Natural killer cell treated with Interleukin-12 subunit alpha and Interleukin-12 subunit beta and Interleukin-15 and Interleukin-18, amount 100 ng/mL, for 72 hours (primary cell): ENCODE data around the gene SLC2A9. TPM values are rescaled to one million over a fixed set of nuclear protein-coding genes. Genes with fewer than 3 reads are reported as not detected.

Experiments
- ATAC-seq, 2 donors: fragments of 150-1000 bp; cut with Tn5 transposase in 1 of 2; sonication (Bioruptor Pico), chemical (Tn5 transposase) in 1 of 2; 2 replicates each; pipeline ENCODE4 v1.10.0; 2021
- DNase-seq: peaks from one replicate; pipeline ENCODE4 v3.0.0; 2022; ENCODE audit warnings: low spot score
- H3K27ac Mint-ChIP-seq, 2 donors: 1 replicate in 1 of 2; 2 replicates in 1 of 2; pipeline ENCODE4 v1.8.0; 2022; ENCODE audit warnings: mixed read lengths in 2 of 2, mild to moderate bottlenecking in 1 of 2, moderate library complexity in 1 of 2
- H3K27me3 Mint-ChIP-seq, 2 donors: 1 replicate in 1 of 2; 2 replicates in 1 of 2; pipeline ENCODE4 v1.8.0; 2022; ENCODE audit warnings: mixed read lengths in 2 of 2
- H3K36me3 Mint-ChIP-seq: one replicate; pipeline ENCODE4 v1.8.0; 2022; ENCODE audit warnings: mixed read lengths
- H3K4me1 Mint-ChIP-seq, 2 donors: 1 replicate in 1 of 2; 2 replicates in 1 of 2; pipeline ENCODE4 v1.8.0; 2022; ENCODE audit warnings: low read depth in 2 of 2, mixed read lengths in 2 of 2, mild to moderate bottlenecking in 1 of 2
- H3K4me3 Mint-ChIP-seq: one replicate; pipeline ENCODE4 v1.8.0; 2022; ENCODE audit warnings: mixed read lengths
- H3K9me3 Mint-ChIP-seq: 2 replicates; pipeline ENCODE4 v1.8.0; 2022; ENCODE audit warnings: mixed read lengths
- total RNA-seq, 2 donors: library from RNA; stranded (reverse); gene quantifications; one replicate each; pipeline ENCODE4 v1.2.3, GENCODE V29; 2022

The SLC2A9 gene
- total RNA-seq, 2 donors from 2014 or later: 1.8 to 3.3 TPM

- ATAC-seq (no peak), DNase-seq (no peak)
- Mint-ChIP-seq H3K9me3 (peaks cover 2% of the 10 kb centered on the region), H3K27ac (no peak overlapping the region), H3K4me3 (no peak overlapping the region), H3K4me1 (peaks cover 4 to 13% of the 10 kb centered on the region in 2 donors), H3K36me3 (no peaks in the 10 kb centered on the region), H3K27me3 (peaks cover 0 to 9% of the 10 kb centered on the region in 2 donors)
These were observed 153.4 kb downstream of the SLC2A9 start for GRCh38 chr4:9867751-9868425.

- Mint-ChIP-seq H3K27me3 (peaks cover 0 to 9% of the 10 kb centered on the region in 2 donors), H3K4me1 (peaks cover 4 to 13% of the 10 kb centered on the region in 2 donors), H3K9me3 (peaks cover 2% of the 10 kb centered on the region), H3K27ac (no peak overlapping the region), H3K4me3 (no peak overlapping the region), H3K36me3 (no peaks in the 10 kb centered on the region)
- ATAC-seq (no peak), DNase-seq (no peak)
These were observed 154.4 kb downstream of the SLC2A9 start for GRCh38 chr4:9866931-9867330.

GRCh38 chr4:9861561-9861960 lies 159.7 kb downstream of the SLC2A9 start:
- Mint-ChIP-seq H3K4me1 (no peaks in the 10 kb centered on the region), H3K4me3 (no peak overlapping the region), H3K36me3 (no peaks in the 10 kb centered on the region), H3K27ac (no peak overlapping the region), H3K9me3 (no peaks in the 10 kb centered on the region), H3K27me3 (no peaks in the 10 kb centered on the region)
- ATAC-seq (no peak), DNase-seq (no peak)

GRCh38 chr4:9859810-9860209 lies 161.5 kb downstream of the SLC2A9 start:
- H3K36me3 Mint-ChIP-seq: no peaks in the 10 kb centered on the region
- H3K27me3 Mint-ChIP-seq: no peaks in the 10 kb centered on the region
- no peak for ATAC-seq
- no peaks in the 10 kb centered on the region for H3K4me1 Mint-ChIP-seq
- H3K9me3 Mint-ChIP-seq: peaks cover 5% of the 10 kb centered on the region
- H3K27ac Mint-ChIP-seq: no peak overlapping the region
- H3K4me3 Mint-ChIP-seq: no peak overlapping the region
- no peak for DNase-seq

GRCh38 chr4:9849538-9849920 lies 171.8 kb downstream of the SLC2A9 start:
- ATAC-seq: no peak
- no peak overlapping the region for H3K4me3 Mint-ChIP-seq

GRCh38 chr4:9847968-9848748 lies 173.1 kb downstream of the SLC2A9 start:
- no peak for ATAC-seq
- no peak for DNase-seq
- no peaks in the 10 kb centered on the region for H3K9me3 Mint-ChIP-seq
- no peaks in the 10 kb centered on the region for H3K36me3 Mint-ChIP-seq
- H3K27me3 Mint-ChIP-seq: peaks cover 13 to 22% of the 10 kb centered on the region in 2 donors
- H3K4me1 Mint-ChIP-seq: no peaks in the 10 kb centered on the region
- H3K27ac Mint-ChIP-seq: no peak overlapping the region
- no peak overlapping the region for H3K4me3 Mint-ChIP-seq

More at GRCh38 chr4:9849538-9849920, 171.8 kb downstream of the SLC2A9 start:
- Mint-ChIP-seq H3K27ac (no peak overlapping the region), H3K9me3 (no peaks in the 10 kb centered on the region), H3K27me3 (peaks cover 15 to 26% of the 10 kb centered on the region in 2 donors), H3K4me1 (no peaks in the 10 kb centered on the region), H3K36me3 (no peaks in the 10 kb centered on the region)
- no peak for DNase-seq

- no peak for DNase-seq
- ATAC-seq: no peak
These were observed 175.4 kb downstream of the SLC2A9 start for GRCh38 chr4:9845791-9846493.

GRCh38 chr4:9841072-9841471 lies 180.2 kb downstream of the SLC2A9 start:
- peaks cover 13% of the 10 kb centered on the region for H3K36me3 Mint-ChIP-seq
- peaks cover 4 to 37% of the 10 kb centered on the region in 2 donors for H3K27me3 Mint-ChIP-seq
- no peaks in the 10 kb centered on the region for H3K4me1 Mint-ChIP-seq
- H3K4me3 Mint-ChIP-seq: no peak overlapping the region
- ATAC-seq (no peak), DNase-seq (no peak)
- H3K27ac Mint-ChIP-seq: no peak overlapping the region
- H3K9me3 Mint-ChIP-seq: peaks cover 5% of the 10 kb centered on the region

More at GRCh38 chr4:9845791-9846493, 175.4 kb downstream of the SLC2A9 start:
- Mint-ChIP-seq H3K27ac (no peak overlapping the region), H3K4me3 (no peak overlapping the region), H3K4me1 (no peaks in the 10 kb centered on the region), H3K27me3 (peaks cover 10 to 33% of the 10 kb centered on the region in 2 donors), H3K36me3 (peaks cover 11% of the 10 kb centered on the region), H3K9me3 (peaks cover 5% of the 10 kb centered on the region)

- DNase-seq (no peak), ATAC-seq (no peak)
- H3K4me1 Mint-ChIP-seq: no peaks in the 10 kb centered on the region
- H3K9me3 Mint-ChIP-seq: no peaks in the 10 kb centered on the region
- H3K4me3 Mint-ChIP-seq: no peak overlapping the region
- peaks cover 2 to 16% of the 10 kb centered on the region in 2 donors for H3K27me3 Mint-ChIP-seq
- H3K27ac Mint-ChIP-seq: no peak overlapping the region
- H3K36me3 Mint-ChIP-seq: no peaks in the 10 kb centered on the region
These were observed 185.9 kb downstream of the SLC2A9 start for GRCh38 chr4:9835430-9835829.

GRCh38 chr4:9833421-9833820 lies 187.9 kb downstream of the SLC2A9 start:
- H3K4me1 Mint-ChIP-seq: no peaks in the 10 kb centered on the region
- ATAC-seq (no peak), DNase-seq (no peak)
- H3K4me3 Mint-ChIP-seq: no peak overlapping the region
- H3K9me3 Mint-ChIP-seq: no peaks in the 10 kb centered on the region
- H3K27ac Mint-ChIP-seq: no peak overlapping the region
- peaks cover 4 to 17% of the 10 kb centered on the region in 2 donors for H3K27me3 Mint-ChIP-seq
- H3K36me3 Mint-ChIP-seq: no peaks in the 10 kb centered on the region

GRCh38 chr4:9832640-9833039 lies 188.7 kb downstream of the SLC2A9 start:
- no peaks in the 10 kb centered on the region for H3K4me1 Mint-ChIP-seq
- H3K4me3 Mint-ChIP-seq: no peak overlapping the region
- no peaks in the 10 kb centered on the region for H3K9me3 Mint-ChIP-seq
- no peak for DNase-seq
- H3K36me3 Mint-ChIP-seq: no peaks in the 10 kb centered on the region
- H3K27me3 Mint-ChIP-seq: peaks cover 5 to 19% of the 10 kb centered on the region in 2 donors
- ATAC-seq: no peak
- H3K27ac Mint-ChIP-seq: no peak overlapping the region

GRCh38 chr4:9826551-9826950 lies 194.7 kb downstream of the SLC2A9 start:
- Mint-ChIP-seq H3K4me1 (peaks cover 11 to 14% of the 10 kb centered on the region in 2 donors), H3K27ac (no peak overlapping the region), H3K27me3 (peaks cover 6 to 38% of the 10 kb centered on the region in 2 donors), H3K9me3 (no peaks in the 10 kb centered on the region), H3K4me3 (no peak overlapping the region), H3K36me3 (no peaks in the 10 kb centered on the region)
- no peak for ATAC-seq
- no peak for DNase-seq

GRCh38 chr4:9825049-9825448 lies 196.2 kb downstream of the SLC2A9 start:
- Mint-ChIP-seq H3K27me3 (peaks cover 6 to 46% of the 10 kb centered on the region in 2 donors), H3K9me3 (no peaks in the 10 kb centered on the region), H3K36me3 (no peaks in the 10 kb centered on the region), H3K4me3 (peak overlapping the region; percentile 54), H3K4me1 (peaks cover 11 to 14% of the 10 kb centered on the region in 2 donors), H3K27ac (peak overlapping the region in 1 of 2 donors; percentile 30)
- DNase-seq (no peak), ATAC-seq (peak; percentile 86 to 94)

- Mint-ChIP-seq H3K36me3 (no peaks in the 10 kb centered on the region), H3K4me3 (no peak overlapping the region), H3K4me1 (peaks cover 7 to 13% of the 10 kb centered on the region in 2 donors), H3K27ac (no peak overlapping the region), H3K27me3 (peaks cover 10 to 41% of the 10 kb centered on the region in 2 donors), H3K9me3 (no peaks in the 10 kb centered on the region)
- DNase-seq: no peak
- no peak for ATAC-seq
These were observed 201.0 kb downstream of the SLC2A9 start for GRCh38 chr4:9820343-9820742.
